Left lung (tissue), 10 donors: ENCODE data around the gene C17orf50. TPM values are rescaled to one million over a fixed set of nuclear protein-coding genes. Genes with fewer than 3 reads are reported as not detected.
A peak's percentile ranks its signal among the peaks of the same experiment; 100 is the strongest.

Experiments
- ATAC-seq: fragments of 200-7000 bp; cut with Tn5 transposase; one replicate; pipeline ENCODE4 v1.9.1; 2020; ENCODE audit warnings: moderate library complexity
- DNase-seq, 4 donors: peaks; one replicate each; pipeline ENCODE4 v3.0.0-alpha.2; 2013 to 2020
- H3K27ac ChIP-seq, 2 donors: fragments of 200-600 bp; sonication (generic) in 1 of 2; one replicate each; pipeline versions ENCODE4 v1.5.0 to v1.8.0; 2020 to 2021
- H3K27me3 ChIP-seq, 2 donors: fragments of 200-600 bp; sonication (generic) in 1 of 2; one replicate each; pipeline versions ENCODE4 v1.5.0 to v1.8.0; 2020 to 2021
- H3K36me3 ChIP-seq, 2 donors: fragments of 200-600 bp; sonication (generic) in 1 of 2; one replicate each; pipeline versions ENCODE4 v1.5.0 to v1.8.0; 2020 to 2021
- H3K4me1 ChIP-seq, 2 donors: fragments of 200-600 bp; one replicate each; pipeline ENCODE4 v1.8.0; 2021
- H3K4me3 ChIP-seq, 2 donors: fragments of 200-600 bp; sonication (generic) in 1 of 2; one replicate each; pipeline versions ENCODE4 v1.5.0 to v1.8.0; 2020 to 2021; ENCODE audit warnings: mild to moderate bottlenecking in 1 of 2
- H3K9me3 ChIP-seq, 2 donors: fragments of 200-600 bp; sonication (generic) in 1 of 2; one replicate each; pipeline versions ENCODE4 v1.5.0 to v1.8.0; 2020 to 2021
- CTCF ChIP-seq, 2 donors: fragments of 200-600 bp; sonication (generic) in 1 of 2; IDR thresholded peaks; one replicate each; pipeline versions ENCODE4 v1.5.0 to v1.8.0; 2021; ENCODE audit warnings: antibody characterized with exemption in 2 of 2
- intact Hi-C, 2 donors: fragments of 100-400 bp; cut with DNase I; formaldehyde crosslinking; loops; one replicate each; pipeline versions ENCODE4 v1.11.2 to v1.14.2; 2022
- polyA plus RNA-seq, 6 donors: library from polyadenylated mRNA; unstranded; fragments of 120-200 nt; gene quantifications; one replicate each; pipeline ENCODE4 v1.2.1, GENCODE V29; 2013; ENCODE audit not compliant: insufficient read length in 6 of 6
- total RNA-seq, 2 donors: library from RNA; stranded (reverse); fragmentation: NEBNext Ultra II Directional; extraction: Animal tissue kit (Norgen Biotek cat#: 25700); gene quantifications; one replicate each; pipeline ENCODE4 v1.2.1, GENCODE V29; 2021
- donor health status: DM: no; HTN: yes; CAD: no.
- donor health status: DM: no; HTN: no; CAD: no.

C17orf50 gene
- total and polyA plus RNA-seq, 8 donors, result 0.16 to 0.21 (median 0.20) TPM; not detected in 5

- H3K27ac ChIP-seq, result no peak overlapping the region
- no peak for TF ChIP-seq CTCF (IDR thresholded peaks at IDR 0.05)
- H3K4me3 ChIP-seq, result no peak overlapping the region
- H3K9me3 ChIP-seq, result no peaks in the 10 kb centered on the region
- DNase-seq, result peak in 1 of 4 donors; percentile 55
- no peaks in the 10 kb centered on the region for H3K36me3 ChIP-seq
- H3K4me1 ChIP-seq, result peaks cover 5 to 9% of the 10 kb centered on the region in 2 donors
- ATAC-seq, result no peak
- peaks cover 13 to 48% of the 10 kb centered on the region in 2 donors for H3K27me3 ChIP-seq
- intact Hi-C loops, result no loop called here
Measured at GRCh38 chr17:35742896-35743477, 17.7 kb upstream of the C17orf50 start.

GRCh38 chr17:35743626-35744328 lies 16.9 kb upstream of the C17orf50 start:
- Histone ChIP-seq H3K4me1 (peaks cover 5 to 9% of the 10 kb centered on the region in 2 donors), H3K27me3 (peaks cover 17 to 56% of the 10 kb centered on the region in 2 donors), H3K27ac (no peak overlapping the region), H3K36me3 (no peaks in the 10 kb centered on the region), H3K9me3 (no peaks in the 10 kb centered on the region), H3K4me3 (no peak overlapping the region)
- no peak for TF ChIP-seq CTCF (IDR thresholded peaks at IDR 0.05)
- peak; percentile 8 for ATAC-seq
- intact Hi-C loops, result no loop called here
- peak in 2 of 4 donors; percentile 47 to 64 for DNase-seq

GRCh38 chr17:35744830-35745229 lies 15.9 kb upstream of the C17orf50 start:
- Histone ChIP-seq H3K9me3 (no peaks in the 10 kb centered on the region), H3K4me1 (peaks cover 5 to 10% of the 10 kb centered on the region in 2 donors), H3K27ac (no peak overlapping the region), H3K36me3 (no peaks in the 10 kb centered on the region), H3K27me3 (peaks cover 20 to 65% of the 10 kb centered on the region in 2 donors), H3K4me3 (no peak overlapping the region)
- TF ChIP-seq CTCF (IDR thresholded peaks at IDR 0.05), result no peak
- DNase-seq, result no peak
- intact Hi-C loops, result loop anchor here in 1 of 2 donors (5.0 kb wide), 1 partner anchor 128 kb away; no protein-coding TSS in a partner anchor
- no peak for ATAC-seq

GRCh38 chr17:35745246-35745645 lies 15.4 kb upstream of the C17orf50 start:
- intact Hi-C loops, result loop anchor here in 1 of 2 donors (5.0 kb wide), 1 partner anchor 128 kb away; no protein-coding TSS in a partner anchor
- Histone ChIP-seq H3K27me3 (peaks cover 19 to 65% of the 10 kb centered on the region in 2 donors), H3K4me3 (no peak overlapping the region), H3K9me3 (no peaks in the 10 kb centered on the region), H3K36me3 (no peaks in the 10 kb centered on the region), H3K4me1 (peaks cover 5 to 14% of the 10 kb centered on the region in 2 donors), H3K27ac (no peak overlapping the region)
- ATAC-seq, result no peak
- TF ChIP-seq CTCF (IDR thresholded peaks at IDR 0.05), result no peak
- peak in 1 of 4 donors; percentile 40 for DNase-seq

- DNase-seq, result peak in 1 of 4 donors; percentile 38
- intact Hi-C loops, result loop anchor here in 1 of 2 donors (5.0 kb wide), 1 partner anchor 129 kb away; no protein-coding TSS in a partner anchor
Measured at GRCh38 chr17:35745749-35746320, 14.9 kb upstream of the C17orf50 start.

More at GRCh38 chr17:35745749-35746320, 14.9 kb upstream of the C17orf50 start:
- Histone ChIP-seq H3K36me3 (no peaks in the 10 kb centered on the region), H3K27me3 (peaks cover 13 to 65% of the 10 kb centered on the region in 2 donors), H3K4me1 (peaks cover 4 to 14% of the 10 kb centered on the region in 2 donors), H3K4me3 (no peak overlapping the region), H3K9me3 (no peaks in the 10 kb centered on the region), H3K27ac (no peak overlapping the region)
- no peak for TF ChIP-seq CTCF (IDR thresholded peaks at IDR 0.05)
- no peak for ATAC-seq
